GM18858 (cell line): ENCODE results near the gene MRGPRE.
"Not testable (repeated sequence)": the region's sequence is repeated elsewhere in the genome, so short reads cannot be mapped to it uniquely, and the experiment has no call there.

Experiments used
- ATAC-seq: cut with Tn5 transposase; IDR thresholded peaks from one replicate; pipeline ENCODE4 v1.9.1; 2021; ENCODE audit not compliant: unreplicated experiment

MRGPRE gene, protein sequence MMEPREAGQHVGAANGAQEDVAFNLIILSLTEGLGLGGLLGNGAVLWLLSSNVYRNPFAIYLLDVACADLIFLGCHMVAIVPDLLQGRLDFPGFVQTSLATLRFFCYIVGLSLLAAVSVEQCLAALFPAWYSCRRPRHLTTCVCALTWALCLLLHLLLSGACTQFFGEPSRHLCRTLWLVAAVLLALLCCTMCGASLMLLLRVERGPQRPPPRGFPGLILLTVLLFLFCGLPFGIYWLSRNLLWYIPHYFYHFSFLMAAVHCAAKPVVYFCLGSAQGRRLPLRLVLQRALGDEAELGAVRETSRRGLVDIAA

DNA sequence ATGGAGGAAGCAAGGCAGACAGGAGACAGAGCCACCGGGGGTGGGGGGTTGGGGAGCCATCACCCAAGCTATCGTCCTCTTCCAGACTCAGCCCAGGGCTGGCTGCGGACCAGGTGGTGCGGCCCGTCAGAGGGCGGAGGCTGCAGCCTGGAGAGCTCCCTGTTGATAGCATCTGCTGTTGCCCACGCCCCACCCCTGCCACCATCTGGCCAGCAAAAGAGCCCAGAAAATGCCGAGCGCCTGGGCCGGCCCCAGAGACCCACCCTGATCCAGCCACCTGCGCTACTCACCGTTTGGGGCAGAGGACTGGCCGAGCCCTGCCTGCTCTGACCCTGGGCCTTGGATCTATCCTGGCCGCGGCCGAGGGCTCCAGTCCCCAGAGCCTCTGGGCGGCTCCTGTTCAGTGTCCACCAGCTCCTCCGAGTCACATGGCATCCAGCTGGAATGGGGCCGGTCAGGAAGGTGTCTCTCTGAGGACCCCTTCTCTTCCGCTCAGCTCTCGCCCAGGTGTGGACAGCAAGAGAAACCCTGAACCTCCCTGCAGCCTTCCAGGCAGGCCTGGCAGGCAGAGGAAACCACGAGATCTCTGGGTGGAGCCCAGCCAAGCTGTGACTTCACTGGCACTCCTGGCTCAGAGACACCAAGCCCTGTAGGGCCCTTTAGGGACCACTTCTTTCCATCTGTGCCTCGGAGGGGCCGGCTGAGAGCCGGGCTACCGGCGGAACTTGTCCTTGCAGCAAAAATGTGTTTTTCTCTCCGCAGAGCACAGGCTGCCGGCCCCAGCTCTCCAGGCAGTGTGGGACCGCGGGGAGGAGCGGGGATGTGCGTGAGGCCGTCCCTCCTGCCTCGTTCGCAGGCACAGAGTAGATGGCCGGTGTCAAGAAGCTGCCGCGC, at the start of gene MRGPRE:
TSS of gene MRGPRE (minus strand) at position 567 of the 894 bp plus-strand sequence. CDS start 3,618 bp downstream, outside the sequence.
- ATAC-seq, result no peak

DNA sequence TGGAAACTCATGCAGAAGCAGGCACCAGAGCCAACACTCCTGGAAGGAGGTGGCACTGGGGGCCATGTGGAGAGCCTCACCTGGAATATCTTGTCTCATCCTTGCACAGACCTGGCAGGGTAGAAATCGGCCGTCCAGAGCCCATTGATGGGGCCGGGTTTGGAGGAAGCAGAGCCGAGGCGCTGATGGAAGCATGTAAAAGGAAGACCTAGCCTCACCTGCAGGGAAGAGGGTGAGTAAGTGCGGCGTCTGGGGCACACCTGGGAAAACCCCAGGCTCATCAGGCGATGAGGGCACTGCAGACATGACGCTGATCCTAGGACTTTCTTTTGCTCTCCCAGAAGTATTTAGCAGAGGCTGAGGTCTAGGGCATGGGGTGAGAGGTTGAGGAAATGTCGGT, 48.9 kb upstream of the MRGPRE start:
- ATAC-seq, result not testable (repeated sequence)

DNA sequence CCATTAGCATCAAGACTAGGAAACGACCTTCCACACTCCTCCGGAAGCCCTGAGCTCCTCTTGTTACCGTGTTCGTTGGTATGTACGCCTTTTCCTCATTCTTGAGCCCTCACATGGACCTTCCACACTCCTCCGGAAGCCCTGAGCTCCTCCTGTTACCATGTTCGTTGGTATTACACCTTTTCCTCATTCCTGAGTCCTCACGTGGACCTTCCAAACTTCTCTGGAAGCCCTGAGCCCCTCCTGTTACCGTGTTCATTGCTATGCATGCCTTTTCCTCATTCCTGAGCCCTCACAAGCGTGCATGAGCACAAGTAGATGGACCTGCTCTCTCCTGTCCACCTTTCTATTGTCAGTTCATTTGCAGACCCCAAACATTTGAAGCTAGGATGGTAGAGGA, 48.4 kb upstream of the MRGPRE start:
- not testable (repeated sequence) for ATAC-seq

DNA sequence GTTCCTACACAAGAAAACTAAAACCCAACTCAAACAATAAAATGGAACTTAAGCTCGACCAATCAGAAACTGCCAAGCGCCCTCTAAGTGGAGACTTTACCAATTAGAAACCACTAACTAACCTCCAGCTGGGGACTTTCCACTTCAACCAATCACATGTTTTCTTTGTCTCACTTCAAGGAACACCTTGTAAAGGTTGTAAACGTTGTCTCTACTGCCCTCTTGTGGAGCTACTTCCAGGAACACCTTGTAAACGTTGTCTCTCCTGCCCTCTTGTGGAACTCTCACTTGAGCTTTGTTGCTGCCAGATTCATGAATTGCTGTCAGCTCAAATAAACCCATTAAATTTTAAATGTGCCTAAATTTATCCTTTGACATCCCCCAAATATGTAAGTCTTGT, 46.7 kb upstream of the MRGPRE start:
- not testable (repeated sequence) for ATAC-seq

DNA sequence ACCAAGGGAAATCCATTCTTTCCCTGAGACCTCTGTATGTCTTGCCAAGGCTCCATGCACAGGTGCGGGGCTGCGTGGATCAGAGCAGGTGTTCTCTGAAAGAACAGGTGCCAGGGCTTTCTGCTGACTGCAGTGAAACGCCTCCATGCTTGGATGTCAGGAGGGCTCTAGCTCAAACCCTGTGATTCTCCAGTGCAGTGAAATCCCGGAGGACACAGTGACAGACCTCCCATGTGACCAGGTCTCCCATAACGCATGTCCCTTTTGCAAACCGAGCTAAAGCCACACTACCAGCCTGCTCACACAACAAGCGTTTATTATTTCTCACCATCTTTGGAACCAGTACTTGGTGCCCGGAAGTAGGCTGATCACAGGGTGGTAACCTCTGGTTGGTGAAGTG, 41.4 kb upstream of the MRGPRE start:
- ATAC-seq, result not testable (repeated sequence)

DNA sequence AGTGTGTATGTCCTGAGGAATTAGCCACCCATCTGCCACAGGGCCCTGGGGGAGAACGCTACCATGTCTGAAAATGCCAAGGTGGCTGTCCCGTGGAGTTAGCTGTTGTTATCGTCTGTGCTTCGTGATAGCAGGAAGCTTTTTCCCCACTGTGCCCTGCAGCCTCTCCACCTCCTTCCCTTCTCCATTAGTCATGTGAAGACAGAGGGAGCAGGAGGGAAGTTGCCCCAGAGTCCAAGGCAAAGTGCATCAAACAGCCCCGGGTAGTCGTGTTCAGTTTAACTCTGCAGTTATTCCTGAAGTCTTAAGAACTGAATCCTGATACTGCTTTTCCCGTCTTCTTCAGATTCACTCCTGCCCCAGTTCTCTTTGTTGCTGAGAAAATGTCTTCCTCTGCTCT, 30.3 kb upstream of the MRGPRE start:
- not testable (repeated sequence) for ATAC-seq

DNA sequence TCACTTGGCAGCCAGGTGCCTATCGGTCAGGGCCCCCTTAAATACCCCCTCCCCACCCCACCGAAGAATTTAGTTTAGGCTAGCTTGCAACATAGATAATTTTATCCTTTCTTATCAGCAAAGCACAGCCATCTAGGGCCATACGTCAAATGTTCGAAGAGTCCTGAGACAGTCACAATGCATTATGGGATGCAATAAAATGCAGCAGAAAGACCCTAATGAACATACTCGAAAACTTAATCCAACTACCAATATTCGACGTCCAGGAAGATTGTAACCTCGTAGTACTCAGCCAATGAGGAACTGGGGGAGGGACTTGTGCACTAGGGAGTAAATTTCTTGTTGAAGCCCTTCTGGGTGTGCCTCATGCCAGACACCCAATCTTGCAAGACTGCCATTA, 29.6 kb upstream of the MRGPRE start:
- ATAC-seq, result not testable (repeated sequence)

DNA sequence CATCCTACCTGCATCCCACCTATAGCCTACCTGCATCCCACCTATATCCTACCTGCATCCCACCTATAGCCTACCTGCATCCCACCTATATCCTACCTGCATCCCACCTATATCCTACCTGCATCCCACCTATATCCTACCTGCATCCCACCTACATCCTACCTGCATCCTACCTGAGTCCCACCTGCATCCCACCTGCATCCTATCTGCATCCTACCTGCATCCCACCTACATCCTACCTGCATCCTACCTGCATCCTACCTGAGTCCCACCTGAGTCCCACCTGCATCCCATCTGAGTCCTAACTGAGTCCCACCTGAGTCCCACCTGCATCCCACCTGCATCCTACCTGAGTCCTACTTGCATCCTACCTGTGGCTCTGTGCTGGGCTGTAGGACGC, 25.3 kb upstream of the MRGPRE start:
- not testable (repeated sequence) for ATAC-seq

DNA sequence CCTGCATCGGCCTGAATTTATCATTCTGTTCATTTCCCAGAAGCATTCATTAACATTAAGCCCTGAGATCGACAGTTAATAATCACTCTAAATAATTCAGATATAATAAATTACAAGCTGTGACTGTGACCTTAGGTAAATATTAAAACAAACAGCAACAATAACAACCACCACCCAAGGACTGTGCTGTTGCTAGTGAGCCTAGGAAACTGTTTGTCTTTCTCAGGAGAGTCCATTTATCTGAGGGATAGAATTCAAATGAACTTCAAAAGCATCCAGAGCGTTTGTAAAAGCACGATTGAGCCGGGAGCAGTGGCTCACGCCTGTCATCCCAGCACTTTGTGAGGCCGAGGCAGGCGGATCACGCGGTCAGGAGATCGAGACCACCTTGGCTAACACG, 23.0 kb upstream of the MRGPRE start:
- not testable (repeated sequence) for ATAC-seq

DNA sequence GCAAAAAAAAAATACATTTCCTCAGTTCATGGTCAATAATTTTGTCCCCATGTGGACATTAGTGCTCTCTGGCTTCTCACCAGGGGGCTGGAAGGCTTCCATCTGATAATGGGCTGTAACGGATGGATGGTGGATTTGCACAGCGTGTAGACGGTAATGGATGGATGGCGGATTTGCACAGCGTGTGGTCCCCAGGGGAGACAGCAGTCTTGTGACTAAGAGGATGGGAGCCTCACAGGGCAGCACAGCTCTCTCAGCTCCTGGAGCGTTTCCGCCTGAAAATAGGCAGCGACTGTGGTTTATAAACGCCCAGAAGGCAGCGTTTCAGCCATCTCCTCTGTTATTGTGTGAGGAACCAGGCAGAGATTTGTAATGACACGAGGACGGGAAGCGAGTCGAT, 22.6 kb upstream of the MRGPRE start:
- ATAC-seq, result not testable (repeated sequence)

DNA sequence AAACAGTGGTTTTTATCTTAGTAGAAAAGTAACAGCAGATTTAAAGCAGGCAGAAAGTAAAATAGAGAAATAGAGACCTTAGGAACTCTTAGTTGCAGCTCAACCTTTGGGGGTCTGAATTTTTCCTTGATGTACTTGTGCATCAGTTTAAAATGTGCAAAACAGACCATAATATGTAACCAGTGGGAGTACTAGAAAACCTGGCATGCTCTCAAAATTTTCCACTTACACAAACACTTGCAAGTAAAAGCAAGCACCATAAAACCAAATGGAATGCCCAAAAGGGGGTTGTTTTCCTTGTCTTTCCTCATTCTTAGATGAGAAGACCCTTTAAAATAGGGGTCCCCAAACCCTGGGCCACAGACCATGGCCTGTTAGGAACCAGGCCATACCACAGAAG, 12.9 kb upstream of the MRGPRE start:
- ATAC-seq, result no peak

DNA sequence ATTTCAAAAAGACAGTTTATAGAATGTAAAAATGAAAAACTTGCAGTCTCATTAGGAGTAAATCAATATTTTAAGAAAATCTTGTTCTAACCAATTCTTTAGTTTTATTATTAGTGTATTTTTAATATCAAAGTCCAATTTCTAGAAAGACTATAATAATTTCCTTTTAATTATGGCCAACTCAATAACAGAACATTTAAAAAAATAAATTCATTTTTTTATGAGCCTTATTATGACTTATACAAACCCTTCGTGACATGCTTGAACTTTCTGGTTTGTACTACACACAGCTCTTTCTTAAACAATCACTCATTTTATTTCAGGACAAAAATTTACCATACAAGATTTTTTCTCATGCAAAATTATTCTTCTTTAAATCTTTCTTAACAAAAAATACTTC, 11.7 kb upstream of the MRGPRE start:
- no peak for ATAC-seq

DNA sequence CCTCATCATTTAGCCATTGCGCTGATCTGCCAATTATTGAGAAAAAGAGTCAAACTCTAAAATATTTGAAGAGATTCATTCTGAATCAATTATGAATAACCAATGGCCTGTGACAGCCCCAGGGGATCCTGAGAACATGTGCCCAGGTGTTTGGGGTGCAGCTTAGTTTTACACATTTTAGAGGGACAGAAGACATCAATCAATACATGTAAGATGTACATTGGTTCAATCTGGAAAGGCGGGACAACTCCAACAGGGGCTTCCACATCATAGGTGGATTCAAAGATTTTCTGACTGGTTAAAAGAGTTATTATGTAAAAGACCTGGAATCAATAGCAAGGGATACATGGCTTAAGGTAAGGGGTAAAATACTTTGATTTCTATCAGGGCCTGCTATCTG, 4.9 kb upstream of the MRGPRE start:
- ATAC-seq, result no peak

DNA sequence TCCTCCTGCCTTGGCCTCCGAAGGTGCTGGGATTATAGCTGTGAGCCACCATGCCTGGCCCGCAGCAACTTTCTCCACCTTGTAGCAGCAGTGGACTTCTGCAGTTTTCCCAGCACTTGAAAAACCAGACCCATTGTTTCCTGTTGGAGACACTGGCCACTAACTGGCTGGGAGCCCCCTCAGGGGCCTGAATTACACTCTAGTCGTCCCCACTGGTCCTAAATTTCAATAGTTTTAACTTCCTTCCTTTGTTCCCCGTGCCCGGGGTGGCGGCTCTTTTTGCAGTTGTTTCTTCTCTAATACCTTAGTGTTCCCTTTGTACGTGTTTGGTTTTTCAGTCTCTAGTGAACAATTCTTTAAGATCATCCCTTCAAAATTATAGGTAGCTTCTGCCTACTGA, 2.6 kb upstream of the MRGPRE start:
- ATAC-seq, result no peak

DNA sequence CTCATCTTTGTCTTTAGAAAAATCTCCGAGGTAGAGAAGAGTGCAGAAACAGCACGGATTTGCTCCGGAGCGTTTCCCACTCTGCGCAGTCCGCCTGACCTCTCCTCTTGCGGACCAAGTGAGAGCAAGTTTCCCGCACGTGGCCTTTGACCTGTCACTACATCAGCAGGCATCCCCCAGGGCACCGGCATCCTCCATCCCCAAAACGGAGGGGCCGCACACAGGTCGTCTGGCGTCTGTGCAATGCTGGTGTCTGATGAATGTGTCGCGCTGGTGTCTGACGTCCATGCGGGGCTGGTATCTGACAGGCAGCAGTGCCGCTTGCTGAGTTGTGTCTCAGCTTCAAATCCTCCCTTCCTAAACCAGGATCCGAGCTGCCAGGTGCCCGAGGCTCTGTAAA, 739 bp upstream of the MRGPRE start:
- ATAC-seq, result no peak

DNA sequence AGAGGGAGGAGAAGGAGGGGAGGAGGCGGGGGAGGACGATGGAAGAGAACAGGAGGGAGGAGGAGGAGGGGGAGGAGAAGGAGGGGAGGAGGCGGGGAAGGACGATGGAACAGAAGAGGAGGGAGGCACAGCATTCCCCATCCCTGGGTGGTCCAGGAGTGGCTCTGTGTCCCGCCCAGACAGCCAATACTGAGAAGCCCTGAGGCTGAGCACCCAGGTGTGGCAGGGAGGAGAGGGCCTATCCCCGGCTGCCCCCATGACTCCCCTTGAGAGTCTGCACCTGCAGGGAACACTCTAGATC, 717 bp downstream of the MRGPRE start:
- no peak for ATAC-seq

DNA sequence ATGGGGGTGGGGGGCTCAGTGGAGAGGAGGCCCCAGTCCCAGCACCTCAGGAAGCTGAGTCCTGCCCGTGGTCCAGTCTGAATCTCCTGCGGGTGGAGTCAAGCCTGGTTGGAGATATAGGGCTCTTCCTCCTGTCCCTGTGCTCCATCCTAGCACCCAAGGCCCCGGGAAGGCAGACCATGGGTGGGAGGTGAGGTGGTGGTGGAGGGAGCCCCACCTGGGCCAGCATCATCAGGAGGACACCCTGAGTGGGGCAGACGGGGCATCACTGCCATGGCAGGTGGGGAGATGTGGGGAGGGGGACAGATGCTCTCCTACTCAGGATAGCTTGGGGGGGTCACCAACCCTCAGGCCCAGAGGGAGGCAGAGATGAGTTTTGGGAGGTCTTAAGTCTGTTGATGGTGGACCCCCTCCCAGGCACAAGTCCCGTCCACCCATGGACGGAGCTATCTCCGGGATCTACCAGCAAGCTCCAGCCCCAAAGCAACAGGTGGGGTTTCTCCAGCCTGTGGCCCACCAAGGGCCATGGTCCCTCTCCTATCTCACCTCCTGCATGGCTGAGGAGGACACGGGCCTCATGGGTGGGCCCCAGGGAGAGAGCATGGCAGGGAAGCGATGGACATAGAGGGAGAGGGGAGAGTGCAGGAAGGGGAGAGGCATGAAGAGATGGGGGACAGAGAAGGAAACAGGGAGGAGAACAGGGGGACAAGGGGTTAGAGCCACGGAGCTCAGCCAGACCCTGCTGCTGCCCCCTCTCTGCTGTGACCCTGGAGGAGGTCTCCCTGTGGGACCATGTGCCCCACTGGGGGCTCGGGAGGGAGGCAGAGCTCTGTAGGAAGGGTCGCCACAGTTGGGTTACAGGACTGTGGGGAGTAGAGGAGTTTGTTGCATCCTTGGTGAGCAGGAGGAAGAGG, 1.3 kb downstream of the MRGPRE start:
- no peak for ATAC-seq

DNA sequence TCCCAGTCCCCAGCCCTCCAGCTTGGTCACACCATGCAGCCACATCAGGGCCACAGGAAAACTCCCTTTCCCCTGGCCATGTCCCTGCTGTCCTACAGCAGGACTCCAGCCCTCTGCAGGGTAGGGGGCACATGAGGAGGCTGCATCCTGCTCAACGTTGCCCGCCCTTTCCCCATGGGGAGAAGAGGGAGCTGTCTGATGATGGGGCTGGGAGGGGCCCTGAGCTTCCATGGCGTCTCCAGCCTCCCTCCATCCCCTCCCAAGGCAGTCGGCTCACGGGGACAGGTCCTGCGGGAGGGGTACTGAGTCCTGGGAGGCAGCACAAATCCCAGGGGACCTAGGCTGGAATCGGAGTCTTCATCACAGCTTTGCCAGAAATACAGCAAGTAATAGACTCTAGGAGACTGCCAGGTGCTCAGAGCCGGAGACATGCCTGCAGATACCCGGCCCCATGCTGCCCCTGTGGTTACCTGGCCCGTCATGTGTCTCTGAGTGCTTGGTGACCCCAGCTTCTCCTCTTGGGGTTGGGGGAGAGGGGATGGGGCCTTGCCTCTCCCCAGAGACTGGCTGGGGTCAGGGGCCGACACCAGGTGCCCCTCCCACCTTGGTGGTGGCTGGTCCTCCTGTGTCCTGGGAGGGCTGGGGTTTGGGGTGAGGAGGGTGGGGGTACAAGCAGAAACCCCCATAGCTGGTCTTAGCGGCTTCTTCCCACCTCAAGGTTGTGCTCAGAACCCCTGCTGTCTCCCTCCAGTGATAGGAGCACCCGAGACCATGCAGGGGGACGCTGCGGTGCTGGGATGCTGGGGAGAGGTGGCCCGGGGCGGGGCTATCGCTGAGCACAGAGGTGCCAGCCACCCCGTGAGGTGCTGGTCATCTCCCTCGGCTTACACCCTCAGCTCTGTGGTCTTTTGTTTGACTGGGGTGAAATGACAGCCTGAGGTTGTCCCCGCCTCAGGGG, 2.3 kb downstream of the MRGPRE start:
- ATAC-seq, result no peak

DNA sequence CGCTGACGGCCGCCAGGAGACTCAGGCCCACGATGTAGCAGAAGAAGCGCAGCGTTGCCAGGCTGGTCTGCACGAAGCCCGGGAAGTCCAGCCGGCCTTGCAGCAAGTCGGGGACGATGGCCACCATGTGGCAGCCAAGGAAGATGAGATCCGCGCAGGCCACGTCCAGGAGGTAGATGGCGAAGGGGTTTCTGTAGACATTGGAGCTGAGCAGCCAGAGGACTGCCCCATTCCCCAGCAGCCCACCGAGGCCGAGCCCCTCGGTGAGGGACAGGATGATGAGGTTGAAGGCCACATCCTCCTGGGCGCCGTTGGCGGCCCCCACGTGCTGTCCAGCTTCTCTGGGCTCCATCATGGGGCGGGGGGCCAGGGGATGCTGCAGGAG, 3.8 kb downstream of the MRGPRE start:
- ATAC-seq, result no peak
